Measurements from ENCODE around the gene CMYA5.
"Not testable (repeated sequence)": the region's sequence is repeated elsewhere in the genome, so short reads cannot be mapped to it uniquely, and the experiment has no call there.

The CMYA5 gene

DNA sequence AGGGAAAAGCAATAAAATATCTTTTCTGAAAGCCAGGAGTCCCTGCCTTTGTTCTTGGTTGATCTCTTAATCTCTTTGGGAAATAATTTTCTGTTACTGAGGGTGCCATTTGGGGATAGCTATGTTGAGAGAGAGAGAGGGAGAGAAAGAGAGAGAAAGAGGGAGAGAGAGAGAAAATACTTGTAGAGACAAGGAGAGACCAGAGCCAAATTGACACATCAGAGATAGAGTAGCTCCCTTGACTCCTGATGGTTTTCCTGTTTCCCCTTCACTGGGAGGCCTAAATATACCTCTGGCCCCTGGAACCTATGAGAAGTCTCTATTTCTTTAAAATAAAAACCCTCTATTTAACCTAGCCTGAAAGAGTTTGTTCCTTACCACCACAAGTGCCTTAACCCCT is 14.9 kb downstream of the CMYA5 start:
- no peak overlapping the region for H3K4me3 ChIP-seq (ENCODE audit: low read depth, low read length)
- H3K27ac ChIP-seq, result no peak overlapping the region
- H3K36me3 ChIP-seq (replicated peaks), result no peaks in the 10 kb centered on the region
- DNase-seq, result no peak
- no peaks in the 10 kb centered on the region for H3K27me3 ChIP-seq (replicated peaks)
- in situ Hi-C loops (cut with HindIII; ENCODE audit: low pct_ligation_motif_present, low sequenced_read_pairs), result no loop called here
- TF ChIP-seq, protein P1, sequence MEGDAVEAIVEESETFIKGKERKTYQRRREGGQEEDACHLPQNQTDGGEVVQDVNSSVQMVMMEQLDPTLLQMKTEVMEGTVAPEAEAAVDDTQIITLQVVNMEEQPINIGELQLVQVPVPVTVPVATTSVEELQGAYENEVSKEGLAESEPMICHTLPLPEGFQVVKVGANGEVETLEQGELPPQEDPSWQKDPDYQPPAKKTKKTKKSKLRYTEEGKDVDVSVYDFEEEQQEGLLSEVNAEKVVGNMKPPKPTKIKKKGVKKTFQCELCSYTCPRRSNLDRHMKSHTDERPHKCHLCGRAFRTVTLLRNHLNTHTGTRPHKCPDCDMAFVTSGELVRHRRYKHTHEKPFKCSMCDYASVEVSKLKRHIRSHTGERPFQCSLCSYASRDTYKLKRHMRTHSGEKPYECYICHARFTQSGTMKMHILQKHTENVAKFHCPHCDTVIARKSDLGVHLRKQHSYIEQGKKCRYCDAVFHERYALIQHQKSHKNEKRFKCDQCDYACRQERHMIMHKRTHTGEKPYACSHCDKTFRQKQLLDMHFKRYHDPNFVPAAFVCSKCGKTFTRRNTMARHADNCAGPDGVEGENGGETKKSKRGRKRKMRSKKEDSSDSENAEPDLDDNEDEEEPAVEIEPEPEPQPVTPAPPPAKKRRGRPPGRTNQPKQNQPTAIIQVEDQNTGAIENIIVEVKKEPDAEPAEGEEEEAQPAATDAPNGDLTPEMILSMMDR (IDR thresholded peaks at IDR 0.05; ENCODE audit: low read depth, low read length, missing control alignments), result no peak

DNA sequence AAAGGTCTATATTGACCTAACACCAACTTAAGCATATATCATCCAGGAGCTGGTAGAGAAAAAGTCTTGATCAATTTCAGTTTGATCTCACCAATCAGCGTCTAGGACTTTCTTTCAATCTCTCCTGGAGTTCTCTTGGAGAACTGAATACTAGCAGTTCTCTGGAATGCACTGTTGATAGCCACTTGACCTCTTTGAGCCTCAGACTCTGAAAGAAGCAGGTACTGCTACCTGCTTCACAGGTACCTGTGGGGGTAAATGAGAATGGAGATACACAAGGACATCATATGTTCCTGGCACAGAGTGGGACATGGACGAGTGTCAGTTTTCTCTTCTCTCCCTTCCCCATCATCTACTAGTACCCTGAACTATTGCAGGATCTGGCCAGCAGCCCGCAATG is 16.0 kb downstream of the CMYA5 start:
- H3K27me3 ChIP-seq (replicated peaks), result no peaks in the 10 kb centered on the region
- DNase-seq, result no peak
- in situ Hi-C loops (cut with HindIII; ENCODE audit: low pct_ligation_motif_present, low sequenced_read_pairs), result no loop called here
- TF ChIP-seq, protein P1 (IDR thresholded peaks at IDR 0.05; ENCODE audit: low read depth, low read length, missing control alignments), result no peak
- H3K4me3 ChIP-seq (ENCODE audit: low read depth, low read length), result no peak overlapping the region
- H3K27ac ChIP-seq, result no peak overlapping the region
- no peaks in the 10 kb centered on the region for H3K36me3 ChIP-seq (replicated peaks)

DNA sequence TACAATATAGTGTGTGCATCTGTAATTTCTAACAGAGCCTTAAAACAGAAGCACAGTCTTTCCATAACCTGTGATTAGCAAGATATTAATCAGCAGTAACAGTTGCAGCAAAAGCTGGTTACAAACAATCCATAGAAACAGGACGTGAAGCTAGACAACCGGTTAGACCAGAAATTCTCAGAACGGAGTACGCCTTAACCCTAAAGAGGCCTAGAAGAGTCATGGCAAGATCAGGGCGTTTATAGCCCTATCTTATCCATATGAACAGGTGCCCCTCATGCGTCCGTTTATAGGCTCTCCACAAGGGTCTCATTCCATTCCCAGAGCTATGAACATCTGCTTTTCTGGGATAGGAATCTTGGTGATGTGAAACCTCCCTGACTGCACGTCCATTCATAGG is 16.7 kb downstream of the CMYA5 start:
- H3K27ac ChIP-seq; DNase-seq; H3K27me3 ChIP-seq (replicated peaks); H3K36me3 ChIP-seq (replicated peaks); H3K4me3 ChIP-seq (ENCODE audit: low read depth, low read length); in situ Hi-C loops (cut with HindIII; ENCODE audit: low pct_ligation_motif_present, low sequenced_read_pairs): not testable (repeated sequence)

DNA sequence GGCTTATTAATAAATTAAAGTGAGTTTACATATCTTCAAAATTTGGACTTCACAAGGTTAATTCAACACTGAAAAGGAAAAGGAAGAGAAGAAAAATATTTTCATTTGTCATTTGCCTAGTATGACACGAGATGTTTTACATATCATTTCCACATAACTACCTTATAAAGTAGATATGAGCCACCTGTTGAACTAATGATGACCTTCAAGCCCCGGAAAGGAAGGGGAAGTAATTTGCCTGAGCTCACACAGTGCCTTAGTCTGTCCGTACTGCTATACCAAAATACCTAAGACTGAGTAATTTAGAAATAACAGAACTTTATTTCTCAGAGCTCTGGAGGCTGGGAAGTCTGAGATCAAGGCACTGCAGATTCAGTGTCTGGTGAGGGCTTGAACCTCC is 17.9 kb downstream of the CMYA5 start:
- H3K4me3 ChIP-seq (ENCODE audit: low read depth, low read length), result no peak overlapping the region
- no peak for DNase-seq
- H3K36me3 ChIP-seq (replicated peaks), result no peaks in the 10 kb centered on the region
- no peak overlapping the region for H3K27ac ChIP-seq
- TF ChIP-seq, protein P1 (IDR thresholded peaks at IDR 0.05; ENCODE audit: low read depth, low read length, missing control alignments), result no peak
- in situ Hi-C loops (cut with HindIII; ENCODE audit: low pct_ligation_motif_present, low sequenced_read_pairs), result no loop called here
- no peaks in the 10 kb centered on the region for H3K27me3 ChIP-seq (replicated peaks)

DNA sequence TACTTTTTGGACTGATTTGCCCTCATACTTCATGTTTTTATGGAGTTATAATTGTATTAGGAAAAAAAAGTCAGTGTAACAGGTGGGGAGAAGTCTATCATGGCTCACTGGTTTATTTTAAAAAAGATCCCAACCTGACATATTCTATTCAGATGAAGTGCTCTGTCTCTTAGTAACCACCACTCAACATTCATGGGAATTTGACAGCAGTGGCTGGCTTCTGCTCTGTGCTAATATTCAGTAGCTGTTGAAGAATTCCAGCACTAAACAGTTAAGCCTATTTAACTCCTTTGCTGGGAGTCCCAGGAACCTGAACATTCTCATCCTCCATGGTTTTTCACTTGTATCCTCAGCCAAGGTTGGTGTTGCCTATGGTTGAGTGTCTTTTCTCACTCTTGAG is 23.1 kb downstream of the CMYA5 start:
- no peak for DNase-seq

DNA sequence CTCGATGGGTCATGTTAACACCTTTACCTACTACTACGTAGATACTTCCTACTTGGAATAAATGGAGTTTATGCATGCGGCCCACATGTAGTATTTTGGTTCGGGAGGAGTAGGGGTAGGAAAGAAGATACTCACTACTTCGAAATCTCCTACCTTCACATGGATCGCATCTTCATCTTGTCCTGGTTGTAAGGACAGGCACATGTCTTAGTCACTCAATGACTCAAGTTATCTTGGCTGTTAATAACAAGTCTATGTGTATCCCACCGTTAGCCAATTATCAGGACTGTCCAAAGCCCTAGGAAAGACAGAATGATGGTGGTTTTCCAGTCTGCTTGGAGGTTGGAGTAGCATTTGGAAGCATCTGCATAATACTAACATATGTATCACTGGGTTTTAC is 24.1 kb downstream of the CMYA5 start:
- no peak for DNase-seq
- Histone ChIP-seq H3K27me3 (replicated peaks) (no peaks in the 10 kb centered on the region), H3K27ac (no peak overlapping the region), H3K36me3 (replicated peaks) (no peaks in the 10 kb centered on the region), H3K4me3 (ENCODE audit: low read depth, low read length) (no peak overlapping the region)
- in situ Hi-C loops (cut with HindIII; ENCODE audit: low pct_ligation_motif_present, low sequenced_read_pairs), result no loop called here
- TF ChIP-seq, protein P1 (IDR thresholded peaks at IDR 0.05; ENCODE audit: low read depth, low read length, missing control alignments), result no peak

More for the DNA sequence above, 23.1 kb downstream of the CMYA5 start:
- Histone ChIP-seq H3K27me3 (replicated peaks) (no peaks in the 10 kb centered on the region), H3K4me3 (ENCODE audit: low read depth, low read length) (no peak overlapping the region), H3K27ac (no peak overlapping the region), H3K36me3 (replicated peaks) (no peaks in the 10 kb centered on the region)
- in situ Hi-C loops (cut with HindIII; ENCODE audit: low pct_ligation_motif_present, low sequenced_read_pairs), result no loop called here
- TF ChIP-seq, protein P1 (IDR thresholded peaks at IDR 0.05; ENCODE audit: low read depth, low read length, missing control alignments), result no peak

All from brain microvascular endothelial cell (primary cell).